ENCODE data around the gene CISTR.

CISTR gene

GRCh38 chr12:53713516-53713915 is 38.3 kb downstream of the CISTR start:
- no peak for DNase-seq

DNA sequence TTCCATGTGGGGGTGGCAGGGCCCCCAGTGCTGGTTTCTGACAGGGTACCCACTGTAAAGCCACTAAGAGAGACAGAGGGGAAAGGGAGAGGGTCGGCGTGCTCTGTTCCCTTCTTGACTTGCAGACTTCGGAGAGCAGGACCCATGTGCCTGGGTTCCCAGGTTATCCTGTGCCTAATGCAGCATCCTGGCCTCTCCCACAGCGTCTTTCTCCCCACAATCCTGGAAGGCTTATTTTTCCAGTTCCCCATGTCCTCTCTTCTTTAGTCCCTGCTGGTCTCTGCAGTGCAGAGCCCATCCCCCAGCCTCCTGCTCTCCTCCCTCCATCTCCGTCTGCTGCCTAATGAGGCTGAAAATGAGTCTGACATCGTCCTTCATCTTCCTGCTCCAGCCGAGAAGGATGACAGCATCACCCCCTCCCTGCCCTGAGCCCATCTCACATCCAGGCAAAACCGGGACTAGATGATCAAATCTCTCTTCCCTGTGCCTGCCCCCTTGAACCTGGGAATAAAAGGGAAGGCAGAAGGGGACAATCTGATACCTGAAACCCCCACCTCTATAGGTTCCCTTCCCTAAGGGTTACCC is 39.6 kb downstream of the CISTR start:
- DNase-seq, result no peak

DNA sequence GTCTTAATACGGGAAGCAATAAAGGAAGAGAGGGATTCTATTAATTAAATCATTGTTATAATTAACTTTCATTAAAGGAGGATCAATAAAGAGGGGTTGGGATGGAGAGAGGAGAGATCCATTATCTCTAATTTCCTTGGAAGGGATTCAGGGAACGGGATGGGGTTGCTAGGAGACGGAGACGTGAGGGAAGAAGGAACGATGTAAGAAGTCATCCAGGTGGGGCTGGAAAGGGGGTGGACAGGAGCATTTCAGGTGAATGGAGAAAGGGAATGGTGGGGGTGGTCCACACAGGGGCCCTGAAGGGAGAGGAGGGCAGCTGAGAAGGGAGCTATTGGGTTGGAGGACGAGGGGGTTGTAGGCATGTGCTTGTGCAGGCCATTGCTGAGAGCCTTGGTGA is 41.7 kb downstream of the CISTR start:
- no peak for DNase-seq

GRCh38 chr12:53709671-53710070 is 42.1 kb downstream of the CISTR start:
- no peak for DNase-seq

DNA sequence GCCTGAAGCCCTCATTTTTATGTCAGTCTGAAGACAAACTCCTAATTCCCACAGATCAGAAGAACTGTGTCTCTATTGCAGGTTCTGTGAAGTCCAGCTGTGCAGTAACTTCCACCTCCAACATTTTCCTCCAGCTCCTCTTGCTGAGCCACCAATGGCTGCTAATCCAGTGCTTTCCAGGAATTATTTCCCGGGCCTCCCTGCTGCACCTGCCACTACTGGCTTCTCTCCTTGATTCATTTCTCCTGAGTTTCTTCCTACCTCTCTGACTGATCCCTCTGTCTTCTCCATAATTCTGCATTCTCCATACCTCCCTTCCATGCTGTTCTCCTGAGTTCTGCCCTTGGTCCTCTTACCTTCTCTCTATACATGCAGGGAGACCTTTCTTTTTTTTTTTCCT is 45.7 kb downstream of the CISTR start:
- no peak for DNase-seq

DNA sequence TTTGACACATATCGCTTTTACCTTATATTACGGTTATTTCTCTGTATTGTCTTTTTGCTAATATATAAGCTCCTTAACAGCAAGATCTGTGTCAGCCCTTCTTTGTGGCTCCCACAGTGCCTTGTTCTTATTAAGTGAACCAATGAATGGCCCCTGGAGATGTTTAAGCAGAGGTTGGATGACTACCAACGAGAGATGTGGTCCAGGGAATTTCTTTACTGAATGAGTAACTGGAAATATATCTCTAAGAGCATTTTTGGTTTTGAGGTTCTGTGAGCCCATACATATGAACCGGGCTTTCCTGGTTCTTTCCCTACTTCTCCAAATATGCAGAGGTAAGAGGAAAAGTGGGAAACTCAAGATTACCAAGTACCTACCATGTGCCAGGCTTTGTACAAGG is 48.0 kb downstream of the CISTR start:
- DNase-seq, result no peak

DNA sequence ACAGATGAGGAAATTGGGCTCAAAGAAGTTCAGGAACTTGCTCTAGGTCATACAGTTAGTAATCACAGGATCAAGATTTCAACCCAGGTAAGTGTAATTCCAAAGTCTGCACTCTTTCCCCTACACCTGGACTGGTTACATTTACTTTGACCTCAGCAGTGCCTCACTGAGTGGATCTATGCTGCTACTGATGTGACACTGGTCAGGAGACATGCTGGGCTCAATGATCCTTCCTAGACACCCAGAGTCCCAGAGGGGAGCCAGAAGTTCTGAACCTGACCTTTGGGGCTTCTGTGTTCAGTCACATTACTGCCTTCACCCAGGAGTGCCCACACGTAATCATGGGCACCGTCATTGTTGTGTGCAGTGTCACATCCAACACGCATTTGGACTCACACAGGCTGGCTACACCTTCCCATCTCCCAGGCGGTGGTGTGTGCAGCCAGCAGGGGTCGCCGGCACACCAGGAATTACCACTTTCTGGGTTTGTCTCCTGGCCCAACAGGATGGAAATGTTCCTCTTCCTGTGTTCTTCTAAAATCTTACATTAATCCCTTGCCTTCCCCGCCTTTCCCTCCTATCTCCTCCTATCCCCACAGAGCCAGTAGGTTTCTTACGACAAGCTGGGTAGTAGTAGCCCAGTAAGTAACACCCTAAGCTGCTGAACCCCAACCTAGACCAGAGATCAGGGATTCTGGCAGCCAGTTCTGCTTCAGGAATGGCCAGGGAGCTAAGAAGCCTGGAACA is 50.1 kb downstream of the CISTR start:
- DNase-seq, result peak; percentile 52

DNA sequence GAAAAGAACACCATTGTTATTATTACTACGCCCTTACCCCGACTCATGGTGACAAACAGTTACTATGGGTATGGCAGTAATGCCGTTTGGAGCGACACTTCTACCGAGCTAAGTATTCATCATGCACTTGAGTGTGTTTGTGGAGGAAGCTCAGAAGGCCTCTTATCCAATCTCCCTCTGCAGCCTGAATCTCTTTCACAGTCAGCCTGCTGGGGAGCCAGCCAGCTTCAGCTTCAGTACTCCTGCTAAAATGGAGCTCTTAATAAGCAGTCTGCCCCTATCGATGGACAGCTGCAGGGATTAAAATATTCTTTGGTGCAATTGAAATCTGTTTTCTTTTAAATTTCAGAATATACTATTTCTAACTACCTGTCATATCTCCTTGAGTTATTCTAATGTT is 51.2 kb downstream of the CISTR start:
- no peak for DNase-seq

GRCh38 chr12:53699678-53700025 is 52.1 kb downstream of the CISTR start:
- no peak for DNase-seq

- no peak for DNase-seq
Observed at GRCh38 chr12:53698948-53699677, 52.7 kb downstream of the CISTR start.

DNA sequence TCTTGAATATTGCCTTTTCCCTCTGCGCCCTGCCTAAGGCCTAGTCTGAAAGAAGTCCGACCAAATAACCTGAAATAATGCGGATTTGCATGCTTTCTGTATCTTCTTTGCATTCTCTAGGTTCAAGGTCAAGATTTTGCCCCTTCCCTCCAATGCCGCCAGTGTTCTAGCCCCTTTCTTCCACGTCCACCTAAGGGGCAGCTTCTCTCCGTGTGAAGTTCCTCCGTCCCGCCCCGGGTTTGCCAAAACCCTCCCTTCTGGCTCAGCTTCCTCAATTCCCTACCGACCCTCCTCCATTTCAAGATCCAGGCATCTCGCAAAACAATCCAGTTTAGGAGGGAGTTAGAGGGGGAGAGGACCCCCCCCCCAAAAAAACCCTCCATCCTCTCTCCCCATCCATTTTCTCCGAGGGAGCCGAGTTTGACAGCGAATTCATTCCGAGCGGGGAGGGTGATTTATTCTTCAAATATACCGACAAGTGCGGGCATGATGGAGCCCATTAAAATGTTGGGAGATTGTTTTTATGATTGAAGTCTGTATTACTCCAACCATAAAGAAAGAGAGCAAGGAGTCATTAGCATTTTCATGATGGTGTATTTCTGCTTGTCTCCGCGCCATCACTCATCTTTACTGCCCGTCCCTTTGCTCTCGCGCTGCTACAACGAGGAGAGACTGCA is 55.0 kb downstream of the CISTR start:
- DNase-seq, result no peak
